ENCODE results near the gene SULT1B1.

SULT1B1 gene

GRCh38 chr4:69754926-69755580 lies 5.4 kb downstream of the SULT1B1 start:
- no peak overlapping the region for H3K27ac ChIP-seq (ENCODE audit: low read depth, low read length)
- TF ChIP-seq, protein P1, sequence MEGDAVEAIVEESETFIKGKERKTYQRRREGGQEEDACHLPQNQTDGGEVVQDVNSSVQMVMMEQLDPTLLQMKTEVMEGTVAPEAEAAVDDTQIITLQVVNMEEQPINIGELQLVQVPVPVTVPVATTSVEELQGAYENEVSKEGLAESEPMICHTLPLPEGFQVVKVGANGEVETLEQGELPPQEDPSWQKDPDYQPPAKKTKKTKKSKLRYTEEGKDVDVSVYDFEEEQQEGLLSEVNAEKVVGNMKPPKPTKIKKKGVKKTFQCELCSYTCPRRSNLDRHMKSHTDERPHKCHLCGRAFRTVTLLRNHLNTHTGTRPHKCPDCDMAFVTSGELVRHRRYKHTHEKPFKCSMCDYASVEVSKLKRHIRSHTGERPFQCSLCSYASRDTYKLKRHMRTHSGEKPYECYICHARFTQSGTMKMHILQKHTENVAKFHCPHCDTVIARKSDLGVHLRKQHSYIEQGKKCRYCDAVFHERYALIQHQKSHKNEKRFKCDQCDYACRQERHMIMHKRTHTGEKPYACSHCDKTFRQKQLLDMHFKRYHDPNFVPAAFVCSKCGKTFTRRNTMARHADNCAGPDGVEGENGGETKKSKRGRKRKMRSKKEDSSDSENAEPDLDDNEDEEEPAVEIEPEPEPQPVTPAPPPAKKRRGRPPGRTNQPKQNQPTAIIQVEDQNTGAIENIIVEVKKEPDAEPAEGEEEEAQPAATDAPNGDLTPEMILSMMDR (IDR thresholded peaks at IDR 0.05; ENCODE audit: insufficient read depth, low read length, poor library complexity, severe bottlenecking), result no peak
- no peak for TF ChIP-seq EZH2phosphoT487 (conservative IDR thresholded peaks at IDR 0.05; ENCODE audit: low read length)
- no peak overlapping the region for H3K4me3 ChIP-seq (ENCODE audit: insufficient read depth, low read length, poor library complexity, severe bottlenecking)
- no peak overlapping the region for H3K4me2 ChIP-seq (ENCODE audit: low read depth, low read length, poor library complexity, severe bottlenecking)
- no peaks in the 10 kb centered on the region for H3K79me2 ChIP-seq (ENCODE audit: insufficient read depth, low read length)
- no peak overlapping the region for H2AFZ ChIP-seq (ENCODE audit: low read depth, low read length, severe bottlenecking)
- no peaks in the 10 kb centered on the region for H3K9me3 ChIP-seq (ENCODE audit: insufficient read depth, low read length)
- no peaks in the 10 kb centered on the region for H3K27me3 ChIP-seq (ENCODE audit: low read length)
- no peaks in the 10 kb centered on the region for H4K20me1 ChIP-seq (ENCODE audit: low read depth, low read length)
- H3F3A ChIP-seq (ENCODE audit: insufficient read depth), result no peaks in the 10 kb centered on the region
- no peaks in the 10 kb centered on the region for H3K9me2 ChIP-seq (replicated peaks; ENCODE audit: insufficient read depth, low read length)
- H3K9ac ChIP-seq (ENCODE audit: low read length), result no peak overlapping the region
- H3K36me3 ChIP-seq (ENCODE audit: low read length), result no peaks in the 10 kb centered on the region

DNA sequence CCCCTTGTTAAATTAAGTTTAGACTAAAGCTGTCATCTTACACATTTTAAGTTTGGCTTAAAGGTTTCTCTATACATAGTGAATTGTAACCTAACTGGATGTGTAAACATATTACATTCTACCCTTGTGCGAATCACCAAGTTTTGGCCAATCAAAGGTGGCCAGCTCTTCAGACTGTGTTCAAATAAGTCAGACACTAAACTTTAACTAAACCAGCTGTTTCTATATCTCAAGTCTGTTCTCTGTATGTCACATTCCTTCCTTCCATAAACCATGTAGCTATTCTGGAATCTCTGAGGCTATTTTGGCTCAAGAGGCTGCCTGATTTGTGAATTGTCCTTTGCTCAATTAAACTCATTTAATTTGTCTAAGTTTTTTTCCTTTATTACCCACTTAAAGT lies 6.7 kb downstream of the SULT1B1 start:
- no peak overlapping the region for H2AFZ ChIP-seq (ENCODE audit: low read depth, low read length, severe bottlenecking)
- no peaks in the 10 kb centered on the region for H3K9me2 ChIP-seq (replicated peaks; ENCODE audit: insufficient read depth, low read length)
- no peak overlapping the region for H3K9ac ChIP-seq (ENCODE audit: low read length)
- TF ChIP-seq EZH2phosphoT487 (conservative IDR thresholded peaks at IDR 0.05; ENCODE audit: low read length), result no peak
- TF ChIP-seq, protein P1 (IDR thresholded peaks at IDR 0.05; ENCODE audit: insufficient read depth, low read length, poor library complexity, severe bottlenecking), result no peak
- H3K9me3 ChIP-seq (ENCODE audit: insufficient read depth, low read length), result no peaks in the 10 kb centered on the region
- H4K20me1 ChIP-seq (ENCODE audit: low read depth, low read length), result no peaks in the 10 kb centered on the region
- no peaks in the 10 kb centered on the region for H3K27me3 ChIP-seq (ENCODE audit: low read length)
- no peaks in the 10 kb centered on the region for H3K36me3 ChIP-seq (ENCODE audit: low read length)
- no peaks in the 10 kb centered on the region for H3K79me2 ChIP-seq (ENCODE audit: insufficient read depth, low read length)
- H3K27ac ChIP-seq (ENCODE audit: low read depth, low read length), result no peak overlapping the region
- H3K4me2 ChIP-seq (ENCODE audit: low read depth, low read length, poor library complexity, severe bottlenecking), result no peak overlapping the region
- H3K4me3 ChIP-seq (ENCODE audit: insufficient read depth, low read length, poor library complexity, severe bottlenecking), result no peak overlapping the region
- no peaks in the 10 kb centered on the region for H3F3A ChIP-seq (ENCODE audit: insufficient read depth)

- H3K36me3 ChIP-seq (ENCODE audit: low read length), result no peaks in the 10 kb centered on the region
- H3K79me2 ChIP-seq (ENCODE audit: insufficient read depth, low read length), result no peaks in the 10 kb centered on the region
- H3K9me3 ChIP-seq (ENCODE audit: insufficient read depth, low read length), result no peaks in the 10 kb centered on the region
- H3K9me2 ChIP-seq (replicated peaks; ENCODE audit: insufficient read depth, low read length), result no peaks in the 10 kb centered on the region
- H2AFZ ChIP-seq (ENCODE audit: low read depth, low read length, severe bottlenecking), result no peak overlapping the region
- H4K20me1 ChIP-seq (ENCODE audit: low read depth, low read length), result no peaks in the 10 kb centered on the region
- no peaks in the 10 kb centered on the region for H3K27me3 ChIP-seq (ENCODE audit: low read length)
- H3K9ac ChIP-seq (ENCODE audit: low read length), result no peak overlapping the region
- no peak overlapping the region for H3K4me3 ChIP-seq (ENCODE audit: insufficient read depth, low read length, poor library complexity, severe bottlenecking)
- TF ChIP-seq, protein P1 (IDR thresholded peaks at IDR 0.05; ENCODE audit: insufficient read depth, low read length, poor library complexity, severe bottlenecking), result no peak
- no peak for TF ChIP-seq EZH2phosphoT487 (conservative IDR thresholded peaks at IDR 0.05; ENCODE audit: low read length)
- no peak overlapping the region for H3K27ac ChIP-seq (ENCODE audit: low read depth, low read length)
- no peak overlapping the region for H3K4me2 ChIP-seq (ENCODE audit: low read depth, low read length, poor library complexity, severe bottlenecking)
- H3F3A ChIP-seq (ENCODE audit: insufficient read depth), result no peaks in the 10 kb centered on the region
Observed at GRCh38 chr4:69750346-69750745, 10.1 kb downstream of the SULT1B1 start.

Measured in SU-DHL-6 (cell line).